ENCODE measurements around the gene METTL14.

METTL14 gene

DNA sequence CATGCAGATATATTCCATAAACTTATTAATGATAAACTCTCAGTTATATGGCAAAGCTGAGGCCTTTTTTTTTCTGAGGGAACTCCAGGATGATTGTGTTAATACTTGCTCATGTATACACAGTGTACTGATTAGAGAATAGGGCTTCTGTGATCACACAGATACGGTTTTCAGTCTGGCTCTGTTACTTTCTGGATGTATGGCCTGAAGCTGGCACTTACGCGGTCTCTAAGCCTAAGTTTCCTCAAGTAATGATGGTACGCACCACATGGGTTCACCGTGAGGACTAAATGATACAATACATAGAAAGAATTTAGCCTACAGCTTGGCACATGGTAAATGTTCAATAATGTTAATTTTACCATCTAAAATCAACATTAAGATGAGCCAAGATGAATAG, 77.0 kb downstream of the METTL14 start:
- 0 out of 2 replicates have a peak, but pooled peaks cover 6% of the 10 kb centered on the region for H3K36me3 ChIP-seq (ENCODE audit: insufficient read depth)
- peaks cover 29% of the 10 kb centered on the region for H3K4me1 ChIP-seq (ENCODE audit: low read depth, poor library complexity, severe bottlenecking)
- H2AFZ ChIP-seq (ENCODE audit: low read depth) = no peak overlapping the region
- H4K20me1 ChIP-seq (ENCODE audit: insufficient read depth) = no peaks in the 10 kb centered on the region
- no peaks in the 10 kb centered on the region for H3K79me2 ChIP-seq (ENCODE audit: insufficient read depth, low read depth)
- no peak overlapping the region for H3K9ac ChIP-seq
- no peaks in the 10 kb centered on the region for H3K27me3 ChIP-seq (ENCODE audit: insufficient read depth, low read depth)
- H3K4me2 ChIP-seq = no peak overlapping the region
- no peak for TF ChIP-seq CTCF (conservative IDR thresholded peaks at IDR 0.05; ENCODE audit: low read depth, low read length)
- no peak overlapping the region for H3K4me3 ChIP-seq (IDR thresholded peaks at IDR 0.05; ENCODE audit: insufficient read depth, low read depth, low read length)
- no peak overlapping the region for H3K27ac ChIP-seq

DNA sequence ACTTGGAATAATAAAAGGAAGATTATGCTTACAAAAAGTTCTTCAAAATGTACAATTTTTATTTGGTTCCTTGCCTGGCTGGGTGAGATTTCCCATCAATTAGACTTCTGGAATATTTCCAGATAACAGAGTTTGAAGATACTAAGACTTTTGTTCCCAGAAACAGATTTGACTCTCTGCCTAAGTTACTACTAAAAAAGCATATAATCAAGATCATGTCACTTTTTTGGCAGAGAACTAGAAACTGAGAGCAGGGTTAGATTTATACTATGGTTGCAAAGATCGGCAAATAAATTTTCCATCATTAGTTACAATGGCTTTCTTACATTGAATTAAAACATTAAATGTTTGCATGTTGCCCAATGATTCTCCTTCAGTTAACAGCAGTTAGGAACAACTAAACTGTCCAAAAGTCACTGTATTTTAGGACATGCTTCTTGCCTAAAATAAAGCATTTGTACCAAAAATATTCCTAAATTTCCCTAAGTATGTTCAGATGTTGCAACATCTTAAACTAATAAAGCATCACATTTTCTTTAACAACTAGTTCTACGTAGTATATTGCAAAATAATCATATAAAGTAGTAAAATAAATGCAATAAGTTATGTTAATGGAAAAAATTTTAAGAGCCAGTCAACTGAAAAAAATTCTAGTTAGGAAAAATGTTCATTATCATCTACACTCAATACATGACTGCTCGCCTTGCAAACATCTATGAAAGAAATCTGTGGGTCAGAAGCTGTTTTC, 77.7 kb downstream of the METTL14 start:
- no peak overlapping the region for H3K4me2 ChIP-seq
- 0 out of 2 replicates have a peak, but pooled peaks cover 6% of the 10 kb centered on the region for H3K36me3 ChIP-seq (ENCODE audit: insufficient read depth)
- no peak overlapping the region for H3K27ac ChIP-seq
- H3K4me3 ChIP-seq (IDR thresholded peaks at IDR 0.05; ENCODE audit: insufficient read depth, low read depth, low read length) = no peak overlapping the region
- no peak overlapping the region for H3K9ac ChIP-seq
- H4K20me1 ChIP-seq (ENCODE audit: insufficient read depth) = no peaks in the 10 kb centered on the region
- TF ChIP-seq CTCF (conservative IDR thresholded peaks at IDR 0.05; ENCODE audit: low read depth, low read length) = no peak
- H3K79me2 ChIP-seq (ENCODE audit: insufficient read depth, low read depth) = no peaks in the 10 kb centered on the region
- peaks cover 29% of the 10 kb centered on the region for H3K4me1 ChIP-seq (ENCODE audit: low read depth, poor library complexity, severe bottlenecking)
- no peak overlapping the region for H2AFZ ChIP-seq (ENCODE audit: low read depth)
- H3K27me3 ChIP-seq (ENCODE audit: insufficient read depth, low read depth) = no peaks in the 10 kb centered on the region
